GM13977 (cell line): ENCODE data around the gene SLF1.

ENCODE experiments used
- DNase-seq: peaks from one replicate; pipeline ENCODE4 v3.0.0; 2012; ENCODE audit warnings: low spot score
- CTCF ChIP-seq: IDR thresholded peaks from 2 replicates; pipeline ENCODE4 v1.5.1; 2012; ENCODE audit warnings: mild to moderate bottlenecking, control low read depth; ENCODE audit not compliant: insufficient read depth; ENCODE audit errors: extremely low read depth, missing control alignments
- in situ Hi-C: fragments of 300-500 bp; cut with MboI; formaldehyde crosslinking; loops from one replicate; pipeline ENCODE4 v1.12.0; 2022; ENCODE audit warnings: low sequenced_read_pairs, low pct_unique_long_range_greater_than_20kb, mixed read lengths, inconsistent platforms; ENCODE audit not compliant: unreplicated experiment

SLF1 gene

GRCh38 chr5:94649874-94650273 is 31.4 kb downstream of the SLF1 start:
- no peak for TF ChIP-seq CTCF
- DNase-seq, result no peak
- in situ Hi-C loops, result no loop called here

GRCh38 chr5:94658272-94658671 is 39.8 kb downstream of the SLF1 start:
- in situ Hi-C loops, result no loop called here
- no peak for TF ChIP-seq CTCF
- no peak for DNase-seq

GRCh38 chr5:94660506-94660905 is 42.0 kb downstream of the SLF1 start:
- in situ Hi-C loops, result no loop called here
- no peak for TF ChIP-seq CTCF
- no peak for DNase-seq

GRCh38 chr5:94661086-94661485 is 42.6 kb downstream of the SLF1 start:
- no peak for DNase-seq
- TF ChIP-seq CTCF, result no peak

GRCh38 chr5:94667937-94668336 is 49.5 kb downstream of the SLF1 start:
- no peak for TF ChIP-seq CTCF
- no peak for DNase-seq
- in situ Hi-C loops, result no loop called here

More at GRCh38 chr5:94661086-94661485, 42.6 kb downstream of the SLF1 start:
- in situ Hi-C loops, result no loop called here

- no peak for TF ChIP-seq CTCF
- in situ Hi-C loops, result no loop called here
- no peak for DNase-seq
These were observed 52.3 kb downstream of the SLF1 start for GRCh38 chr5:94670726-94671125.

- in situ Hi-C loops, result no loop called here
- DNase-seq, result no peak
- TF ChIP-seq CTCF, result no peak
These were observed 54.3 kb downstream of the SLF1 start for GRCh38 chr5:94672746-94673145.
